ENCODE data around the gene SLC17A1.

DNA sequence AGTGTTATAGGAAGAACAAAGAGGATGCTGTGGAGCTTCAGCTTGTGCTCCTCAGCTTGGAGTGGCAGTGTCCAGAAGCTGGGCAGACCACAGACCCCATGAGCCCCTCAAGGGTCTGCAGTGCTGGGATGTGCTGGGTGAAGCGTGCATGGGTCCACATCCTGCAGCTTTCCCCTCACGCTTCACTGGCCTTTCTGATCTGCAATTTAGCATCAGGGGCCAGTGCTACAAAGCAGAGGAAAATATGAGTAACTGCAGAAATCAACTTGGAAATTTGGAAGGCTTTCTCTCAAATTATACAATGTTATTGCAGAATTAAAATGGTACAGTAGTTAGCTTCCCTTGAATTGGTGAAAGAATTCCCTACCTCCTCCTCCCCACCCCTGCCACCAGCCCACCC, 67.2 kb downstream of the SLC17A1 start:
- TF ChIP-seq, protein P1, sequence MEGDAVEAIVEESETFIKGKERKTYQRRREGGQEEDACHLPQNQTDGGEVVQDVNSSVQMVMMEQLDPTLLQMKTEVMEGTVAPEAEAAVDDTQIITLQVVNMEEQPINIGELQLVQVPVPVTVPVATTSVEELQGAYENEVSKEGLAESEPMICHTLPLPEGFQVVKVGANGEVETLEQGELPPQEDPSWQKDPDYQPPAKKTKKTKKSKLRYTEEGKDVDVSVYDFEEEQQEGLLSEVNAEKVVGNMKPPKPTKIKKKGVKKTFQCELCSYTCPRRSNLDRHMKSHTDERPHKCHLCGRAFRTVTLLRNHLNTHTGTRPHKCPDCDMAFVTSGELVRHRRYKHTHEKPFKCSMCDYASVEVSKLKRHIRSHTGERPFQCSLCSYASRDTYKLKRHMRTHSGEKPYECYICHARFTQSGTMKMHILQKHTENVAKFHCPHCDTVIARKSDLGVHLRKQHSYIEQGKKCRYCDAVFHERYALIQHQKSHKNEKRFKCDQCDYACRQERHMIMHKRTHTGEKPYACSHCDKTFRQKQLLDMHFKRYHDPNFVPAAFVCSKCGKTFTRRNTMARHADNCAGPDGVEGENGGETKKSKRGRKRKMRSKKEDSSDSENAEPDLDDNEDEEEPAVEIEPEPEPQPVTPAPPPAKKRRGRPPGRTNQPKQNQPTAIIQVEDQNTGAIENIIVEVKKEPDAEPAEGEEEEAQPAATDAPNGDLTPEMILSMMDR (conservative IDR thresholded peaks at IDR 0.05; ENCODE audit: low read depth, low read length), result no peak
- no peak for TF ChIP-seq CEBPB (IDR thresholded peaks at IDR 0.05; ENCODE audit: low read depth, low read length)
- TF ChIP-seq POLR2A (IDR thresholded peaks at IDR 0.05; ENCODE audit: low read depth, low read length), result no peak
- TF ChIP-seq, protein P2, sequence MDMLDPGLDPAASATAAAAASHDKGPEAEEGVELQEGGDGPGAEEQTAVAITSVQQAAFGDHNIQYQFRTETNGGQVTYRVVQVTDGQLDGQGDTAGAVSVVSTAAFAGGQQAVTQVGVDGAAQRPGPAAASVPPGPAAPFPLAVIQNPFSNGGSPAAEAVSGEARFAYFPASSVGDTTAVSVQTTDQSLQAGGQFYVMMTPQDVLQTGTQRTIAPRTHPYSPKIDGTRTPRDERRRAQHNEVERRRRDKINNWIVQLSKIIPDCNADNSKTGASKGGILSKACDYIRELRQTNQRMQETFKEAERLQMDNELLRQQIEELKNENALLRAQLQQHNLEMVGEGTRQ (IDR thresholded peaks at IDR 0.05; ENCODE audit: low read depth, low read length), result no peak
- no peak for TF ChIP-seq RFX5 (IDR thresholded peaks at IDR 0.05; ENCODE audit: low read depth, low read length)
- no peak for TF ChIP-seq MAZ (IDR thresholded peaks at IDR 0.05; ENCODE audit: borderline replicate concordance, low read depth, low read length)
- no peak for TF ChIP-seq RAD21 (IDR thresholded peaks at IDR 0.05; ENCODE audit: low read length)
- no peak for TF ChIP-seq BHLHE40 (IDR thresholded peaks at IDR 0.05; ENCODE audit: low read depth, low read length)
- TF ChIP-seq, protein P3, sequence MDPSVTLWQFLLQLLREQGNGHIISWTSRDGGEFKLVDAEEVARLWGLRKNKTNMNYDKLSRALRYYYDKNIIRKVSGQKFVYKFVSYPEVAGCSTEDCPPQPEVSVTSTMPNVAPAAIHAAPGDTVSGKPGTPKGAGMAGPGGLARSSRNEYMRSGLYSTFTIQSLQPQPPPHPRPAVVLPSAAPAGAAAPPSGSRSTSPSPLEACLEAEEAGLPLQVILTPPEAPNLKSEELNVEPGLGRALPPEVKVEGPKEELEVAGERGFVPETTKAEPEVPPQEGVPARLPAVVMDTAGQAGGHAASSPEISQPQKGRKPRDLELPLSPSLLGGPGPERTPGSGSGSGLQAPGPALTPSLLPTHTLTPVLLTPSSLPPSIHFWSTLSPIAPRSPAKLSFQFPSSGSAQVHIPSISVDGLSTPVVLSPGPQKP (IDR thresholded peaks at IDR 0.05; ENCODE audit: borderline replicate concordance, low read depth, low read length), result no peak
- no peak for TF ChIP-seq RCOR1 (IDR thresholded peaks at IDR 0.05; ENCODE audit: insufficient replicate concordance, low read length)
- no peak for TF ChIP-seq SMC3 (IDR thresholded peaks at IDR 0.05; ENCODE audit: low read depth, low read length)
